Colonic mucosa (tissue), 4 donors: ENCODE data around the gene S100A7A. TPM values are rescaled to one million over a fixed set of nuclear protein-coding genes. Genes with fewer than 3 reads are reported as not detected.
A peak's percentile ranks its signal among the peaks of the same experiment; 100 is the strongest.

Experiments used
- DNase-seq: peaks from one replicate; pipeline ENCODE4 v3.0.0-alpha.2; 2020
- H3K27ac ChIP-seq: fragments of 200-600 bp; one replicate; pipeline ENCODE4 v1.8.0; 2021
- H3K27me3 ChIP-seq: fragments of 200-600 bp; one replicate; pipeline ENCODE4 v1.8.0; 2021
- H3K36me3 ChIP-seq: fragments of 200-600 bp; one replicate; pipeline ENCODE4 v1.8.0; 2021
- H3K4me1 ChIP-seq: fragments of 200-600 bp; one replicate; pipeline ENCODE4 v1.8.0; 2021; ENCODE audit warnings: mild to moderate bottlenecking
- H3K4me3 ChIP-seq: fragments of 200-600 bp; one replicate; pipeline ENCODE4 v1.8.0; 2021
- H3K9ac ChIP-seq, 2 donors: one replicate each; pipeline ENCODE4 v1.7.0; 2013; ENCODE audit warnings: control low read depth in 2 of 2, low read depth in 2 of 2, low read length in 2 of 2
- H3K9me3 ChIP-seq: fragments of 200-600 bp; one replicate; pipeline ENCODE4 v1.8.0; 2021
- intact Hi-C: fragments of 100-400 bp; cut with DNase I; formaldehyde crosslinking; loops from one replicate; pipeline ENCODE4 v1.14.1; 2022
- total RNA-seq, 2 donors: library from RNA; stranded (reverse); fragmentation: NEBNext Ultra II Directional in 1 of 2; extraction: Animal tissue kit (Norgen Biotek cat#: 25700) in 1 of 2; gene quantifications; one replicate each; pipeline ENCODE4 v1.2.1, GENCODE V29; 2021
- TF ChIP-seq, protein P1 (sequence below): fragments of 200-600 bp; IDR thresholded peaks from one replicate; pipeline ENCODE4 v1.8.0; 2022; ENCODE audit warnings: antibody characterized with exemption, mild to moderate bottlenecking
- donor health status: healthy.
- donor health status: DM: no; HTN: no; CAD: no.
- donor health status: DM: no; HTN: no; CAD: no.

S100A7A gene
- total RNA-seq, 2 donors from 2014 or later: not detected

DNA sequence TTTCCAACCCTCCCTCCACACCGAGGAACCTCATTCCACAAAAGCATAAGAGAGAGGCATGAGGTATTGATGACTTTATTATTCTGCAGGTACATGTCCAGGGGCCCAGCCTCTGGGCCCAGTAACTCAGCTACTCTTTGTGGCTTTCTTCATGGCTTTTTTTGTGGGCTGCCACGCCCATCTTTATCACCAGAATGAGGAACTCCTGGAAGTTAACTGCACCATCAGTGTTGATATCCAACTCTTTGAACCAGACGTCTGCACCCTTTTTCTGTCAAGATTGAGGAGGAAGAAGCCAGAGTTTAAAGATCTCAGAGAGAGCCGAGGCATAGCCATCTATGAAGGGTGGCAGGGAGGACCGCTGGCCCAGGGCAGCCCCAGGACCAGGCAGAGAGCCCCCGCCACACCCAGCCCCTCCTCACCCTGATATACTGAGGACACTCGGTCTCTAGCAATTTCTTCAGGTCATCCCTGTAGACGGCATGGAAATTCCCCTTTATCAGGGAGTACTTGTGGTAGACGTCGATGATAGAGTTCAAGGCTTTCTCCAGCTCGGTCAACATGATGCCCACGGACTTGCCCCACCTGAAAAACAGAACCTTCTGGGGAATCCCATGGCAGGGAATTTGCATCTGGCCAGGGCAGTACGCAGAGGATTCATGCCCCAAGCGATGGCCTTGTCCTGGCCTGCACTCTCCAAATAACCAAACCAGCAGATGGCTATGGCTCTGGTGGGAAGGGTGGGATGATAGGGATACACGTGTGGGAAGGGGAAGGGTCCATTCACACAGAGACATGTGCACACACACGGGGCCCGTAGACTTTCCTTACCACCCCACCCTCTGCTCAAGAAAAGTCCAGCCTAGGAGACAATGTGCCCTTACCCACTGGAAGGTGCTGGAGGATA lies 26.1 kb upstream of the S100A7A start:
- Histone ChIP-seq H3K27me3 (no peaks in the 10 kb centered on the region), H3K9me3 (no peaks in the 10 kb centered on the region), H3K27ac (no peak overlapping the region), H3K9ac (no peak overlapping the region), H3K36me3 (no peaks in the 10 kb centered on the region), H3K4me3 (no peak overlapping the region), H3K4me1 (no peaks in the 10 kb centered on the region)
- intact Hi-C loops: no loop called here
- DNase-seq: peak; percentile 38
- TF ChIP-seq, protein P1, sequence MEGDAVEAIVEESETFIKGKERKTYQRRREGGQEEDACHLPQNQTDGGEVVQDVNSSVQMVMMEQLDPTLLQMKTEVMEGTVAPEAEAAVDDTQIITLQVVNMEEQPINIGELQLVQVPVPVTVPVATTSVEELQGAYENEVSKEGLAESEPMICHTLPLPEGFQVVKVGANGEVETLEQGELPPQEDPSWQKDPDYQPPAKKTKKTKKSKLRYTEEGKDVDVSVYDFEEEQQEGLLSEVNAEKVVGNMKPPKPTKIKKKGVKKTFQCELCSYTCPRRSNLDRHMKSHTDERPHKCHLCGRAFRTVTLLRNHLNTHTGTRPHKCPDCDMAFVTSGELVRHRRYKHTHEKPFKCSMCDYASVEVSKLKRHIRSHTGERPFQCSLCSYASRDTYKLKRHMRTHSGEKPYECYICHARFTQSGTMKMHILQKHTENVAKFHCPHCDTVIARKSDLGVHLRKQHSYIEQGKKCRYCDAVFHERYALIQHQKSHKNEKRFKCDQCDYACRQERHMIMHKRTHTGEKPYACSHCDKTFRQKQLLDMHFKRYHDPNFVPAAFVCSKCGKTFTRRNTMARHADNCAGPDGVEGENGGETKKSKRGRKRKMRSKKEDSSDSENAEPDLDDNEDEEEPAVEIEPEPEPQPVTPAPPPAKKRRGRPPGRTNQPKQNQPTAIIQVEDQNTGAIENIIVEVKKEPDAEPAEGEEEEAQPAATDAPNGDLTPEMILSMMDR: no peak

DNA sequence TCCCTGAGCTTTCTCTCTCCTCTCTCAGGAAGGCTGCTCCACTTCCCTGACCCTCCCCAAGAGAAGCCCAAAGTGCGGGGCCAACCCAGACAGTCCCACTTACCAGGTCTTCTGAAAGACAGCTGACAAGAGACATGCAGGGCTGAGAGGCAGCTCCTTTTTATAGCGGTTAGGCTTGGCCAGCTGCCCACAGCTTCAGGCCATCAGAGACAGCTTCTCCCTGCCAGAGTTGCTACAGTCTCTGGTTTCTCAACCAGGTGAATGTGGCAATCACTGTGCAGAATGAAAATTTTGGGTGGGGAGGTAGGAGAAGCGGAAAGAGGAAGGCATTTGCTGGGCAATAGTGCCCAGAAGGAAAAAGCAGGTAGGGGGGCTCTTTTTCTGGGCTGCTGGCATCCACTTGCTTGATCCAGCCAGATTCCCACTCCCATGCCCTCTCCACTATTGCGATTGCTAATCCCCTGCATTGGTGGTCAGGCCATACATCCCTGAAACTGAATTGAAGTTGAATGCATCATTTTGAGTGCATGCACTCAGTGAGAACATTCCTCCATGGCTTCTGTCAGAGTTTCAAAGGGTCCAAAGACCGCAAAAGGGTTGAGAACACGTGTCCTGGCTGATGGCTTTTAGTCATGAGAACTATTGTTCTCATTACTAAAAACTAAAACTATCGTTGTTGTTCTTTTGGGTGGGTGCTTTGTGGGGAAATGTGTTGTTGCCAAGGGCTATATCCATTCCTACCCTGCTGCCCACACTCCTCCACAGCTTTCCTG lies 25.2 kb upstream of the S100A7A start, which contains the start of gene S100A8:
S100A8 (minus strand) TSS at position 136 of the 773 bp plus-strand sequence. CDS start 538 bp downstream, outside the sequence.
- DNase-seq: peak; percentile 36
- no peak within 1 kb of the TSS for H3K9ac ChIP-seq
- TF ChIP-seq, protein P1: no peak
- no peaks in the 10 kb centered on the region for H3K36me3 ChIP-seq
- H3K4me1 ChIP-seq: no peaks in the 10 kb centered on the region
- intact Hi-C loops: no loop called here
- H3K27me3 ChIP-seq: no peaks in the 10 kb centered on the region
- no peak within 1 kb of the TSS for H3K27ac ChIP-seq
- H3K4me3 ChIP-seq: no peak within 1 kb of the TSS
- no peaks in the 10 kb centered on the region for H3K9me3 ChIP-seq

DNA sequence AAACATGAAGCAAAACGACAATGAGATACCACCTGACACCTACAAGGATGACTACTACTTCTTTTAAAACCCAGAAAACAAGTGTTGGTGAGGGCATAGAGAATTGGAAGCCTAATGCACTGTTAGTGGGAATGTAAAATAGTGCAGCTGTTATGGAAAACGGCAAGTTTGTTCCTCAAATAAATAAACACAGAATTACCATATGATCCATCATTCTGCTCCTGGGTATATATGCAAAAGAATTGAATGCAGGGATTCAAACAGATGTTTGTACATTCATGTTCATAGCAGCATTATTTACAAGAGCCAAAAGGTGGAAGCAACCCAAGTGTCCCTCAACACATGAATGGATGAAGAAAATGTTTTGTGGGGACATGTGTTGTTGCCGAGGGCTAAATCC lies 24.1 kb upstream of the S100A7A start:
- H3K4me3 ChIP-seq: no peak overlapping the region
- intact Hi-C loops: no loop called here
- no peaks in the 10 kb centered on the region for H3K27me3 ChIP-seq
- TF ChIP-seq, protein P1: no peak
- no peaks in the 10 kb centered on the region for H3K9me3 ChIP-seq
- H3K9ac ChIP-seq: no peak overlapping the region
- H3K4me1 ChIP-seq: no peaks in the 10 kb centered on the region
- H3K27ac ChIP-seq: no peak overlapping the region
- DNase-seq: no peak
- H3K36me3 ChIP-seq: no peaks in the 10 kb centered on the region

DNA sequence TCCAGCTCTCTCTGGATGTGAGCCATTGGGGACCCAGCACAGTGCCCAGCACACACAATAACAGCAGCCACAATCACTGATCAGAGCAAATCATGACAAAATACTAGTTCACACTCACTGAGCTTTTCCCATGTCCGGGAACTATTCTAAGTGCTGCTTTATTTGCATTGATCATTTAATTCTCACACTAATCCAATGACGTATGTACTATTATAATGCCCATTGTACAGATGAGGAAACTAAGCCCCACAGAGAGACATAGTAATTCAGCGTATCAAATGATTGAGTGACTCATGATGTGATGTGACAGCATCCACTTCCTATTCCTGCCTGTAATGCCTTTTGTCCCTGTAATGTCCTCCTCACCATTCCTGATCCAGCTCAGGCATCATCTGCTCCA lies 23.5 kb upstream of the S100A7A start:
- no peaks in the 10 kb centered on the region for H3K9me3 ChIP-seq
- H3K4me3 ChIP-seq: no peak overlapping the region
- intact Hi-C loops: no loop called here
- H3K27me3 ChIP-seq: no peaks in the 10 kb centered on the region
- no peak overlapping the region for H3K9ac ChIP-seq
- TF ChIP-seq, protein P1: no peak
- no peaks in the 10 kb centered on the region for H3K4me1 ChIP-seq
- H3K27ac ChIP-seq: no peak overlapping the region
- DNase-seq: peak; percentile 12
- H3K36me3 ChIP-seq: no peaks in the 10 kb centered on the region

DNA sequence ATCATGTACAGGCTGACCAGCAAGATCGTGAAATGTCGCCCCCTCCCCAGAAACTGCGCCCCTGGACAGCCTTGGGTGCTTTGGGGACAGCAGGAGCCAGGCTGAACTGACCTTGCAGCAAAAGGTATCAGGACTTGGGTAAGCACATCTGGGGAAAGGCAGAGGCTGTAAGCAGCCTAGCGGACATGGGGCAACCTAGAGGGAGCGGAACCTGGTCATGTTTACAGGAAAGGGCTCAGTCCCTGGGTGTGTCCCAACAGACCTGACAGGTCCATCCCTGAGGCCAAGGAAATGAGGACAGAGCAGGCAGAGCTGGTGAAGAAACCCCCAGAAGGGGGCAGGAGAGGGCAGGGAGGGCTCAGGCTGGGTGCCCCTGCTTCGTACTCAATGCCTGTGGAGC lies 22.4 kb upstream of the S100A7A start:
- no peak overlapping the region for H3K4me3 ChIP-seq
- TF ChIP-seq, protein P1: no peak
- H3K27ac ChIP-seq: no peak overlapping the region
- intact Hi-C loops: no loop called here
- H3K36me3 ChIP-seq: no peaks in the 10 kb centered on the region
- no peaks in the 10 kb centered on the region for H3K4me1 ChIP-seq
- H3K27me3 ChIP-seq: no peaks in the 10 kb centered on the region
- peak; percentile 15 for DNase-seq
- no peak overlapping the region for H3K9ac ChIP-seq
- no peaks in the 10 kb centered on the region for H3K9me3 ChIP-seq
